Fibroblast of skin of abdomen (primary cell): ENCODE results near the gene TDRD1.
A peak's percentile ranks its signal among the peaks of the same experiment; 100 is the strongest.

Source experiments
- DNase-seq: peaks from one replicate; pipeline ENCODE4 v3.0.0-alpha.2; 2013

The TDRD1 gene

GRCh38 chr10:114239117-114239993 lies 60.2 kb downstream of the TDRD1 start, which contains the start of gene VWA2:
TSS of gene VWA2 (plus strand) at chr10:114239254. CDS start at chr10:114248714, 9,460 bp downstream.
- no peak for DNase-seq

GRCh38 chr10:114239994-114240345 lies 60.8 kb downstream of the TDRD1 start:
- DNase-seq = no peak

- no peak for DNase-seq
These were observed 63.1 kb downstream of the TDRD1 start for GRCh38 chr10:114242235-114242634.

GRCh38 chr10:114243661-114244060 lies 64.5 kb downstream of the TDRD1 start:
- no peak for DNase-seq

- DNase-seq = no peak
These were observed 65.0 kb downstream of the TDRD1 start for GRCh38 chr10:114244126-114244525.

GRCh38 chr10:114245121-114245791 lies 66.1 kb downstream of the TDRD1 start:
- DNase-seq = no peak

- DNase-seq = no peak
These were observed 67.6 kb downstream of the TDRD1 start for GRCh38 chr10:114246679-114247305.

- no peak for DNase-seq
These were observed 71.1 kb downstream of the TDRD1 start for GRCh38 chr10:114250236-114250635.

- DNase-seq = no peak
These were observed 71.6 kb downstream of the TDRD1 start for GRCh38 chr10:114250716-114251115.

GRCh38 chr10:114252092-114252491 lies 72.9 kb downstream of the TDRD1 start:
- DNase-seq = no peak

- DNase-seq = no peak
These were observed 73.7 kb downstream of the TDRD1 start for GRCh38 chr10:114252883-114253282.

- DNase-seq = no peak
These were observed 76.1 kb downstream of the TDRD1 start for GRCh38 chr10:114255227-114255626.

GRCh38 chr10:114256008-114256765 lies 77.0 kb downstream of the TDRD1 start:
- DNase-seq = no peak

GRCh38 chr10:114256822-114257221 lies 77.7 kb downstream of the TDRD1 start:
- DNase-seq = peak; percentile 53

GRCh38 chr10:114257498-114257897 lies 78.3 kb downstream of the TDRD1 start:
- no peak for DNase-seq

- no peak for DNase-seq
These were observed 79.2 kb downstream of the TDRD1 start for GRCh38 chr10:114258274-114258840.

GRCh38 chr10:114259824-114260223 lies 80.7 kb downstream of the TDRD1 start:
- no peak for DNase-seq

GRCh38 chr10:114260366-114260765 lies 81.2 kb downstream of the TDRD1 start:
- no peak for DNase-seq

GRCh38 chr10:114261076-114261475 lies 81.9 kb downstream of the TDRD1 start:
- DNase-seq = peak; percentile 55

GRCh38 chr10:114262496-114262895 lies 83.3 kb downstream of the TDRD1 start:
- DNase-seq = no peak

- DNase-seq = no peak
These were observed 86.4 kb downstream of the TDRD1 start for GRCh38 chr10:114265392-114266053.

- no peak for DNase-seq
These were observed 87.4 kb downstream of the TDRD1 start for GRCh38 chr10:114266521-114266920.
